C1 segment of cervical spinal cord (tissue), 14 donors: ENCODE results near the gene ACOXL.

ENCODE experiments used
- DNase-seq, 14 donors: peaks; one replicate each; lab custom pipeline; 2025; lab: John Stamatoyannopoulos, UW

Gene ACOXL

DNA sequence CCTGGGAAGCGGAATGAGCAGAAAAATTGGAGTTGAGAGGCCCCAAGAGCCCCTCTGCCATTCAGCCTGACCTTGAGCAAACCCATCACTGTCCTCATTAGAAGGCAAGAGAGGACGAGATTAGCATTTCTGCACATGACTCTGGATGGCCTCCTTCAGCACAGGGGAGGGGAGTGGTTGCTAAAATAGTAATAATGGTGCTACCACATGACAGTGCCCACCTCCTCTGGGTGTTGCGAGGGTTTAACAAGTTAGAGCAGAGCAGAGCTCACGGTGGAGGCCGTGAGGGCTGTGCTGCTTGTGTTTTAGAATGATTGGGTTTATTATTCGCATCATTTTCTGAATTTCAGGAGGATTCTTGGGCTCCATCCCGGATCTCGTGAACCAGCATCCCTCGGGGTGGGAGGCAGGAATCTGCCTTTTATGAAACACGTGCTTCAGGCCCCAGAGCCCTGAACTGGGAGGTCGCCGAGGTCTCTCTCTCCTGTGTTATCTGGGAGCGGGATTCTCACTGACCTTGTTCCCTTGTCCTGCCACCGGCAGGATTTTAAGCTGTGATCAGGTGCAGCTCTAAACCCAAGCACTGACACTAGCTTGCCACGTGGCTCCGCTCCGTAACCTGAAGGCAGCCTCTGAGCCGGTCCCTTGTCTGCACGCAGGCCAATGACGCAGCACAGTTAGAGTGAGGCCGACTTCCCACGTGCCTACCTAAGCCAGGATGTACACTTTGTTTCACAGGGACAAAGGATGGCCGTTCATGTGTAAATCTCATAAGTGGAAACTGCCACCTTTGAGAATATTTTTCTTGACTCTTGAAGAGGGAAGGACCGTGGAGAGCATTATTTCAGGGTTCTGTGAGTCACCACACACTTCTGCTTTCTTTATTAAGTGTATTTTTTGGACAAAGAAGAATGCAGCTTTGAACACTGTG is 142.3 kb downstream of the ACOXL start:
- DNase-seq = no peak

DNA sequence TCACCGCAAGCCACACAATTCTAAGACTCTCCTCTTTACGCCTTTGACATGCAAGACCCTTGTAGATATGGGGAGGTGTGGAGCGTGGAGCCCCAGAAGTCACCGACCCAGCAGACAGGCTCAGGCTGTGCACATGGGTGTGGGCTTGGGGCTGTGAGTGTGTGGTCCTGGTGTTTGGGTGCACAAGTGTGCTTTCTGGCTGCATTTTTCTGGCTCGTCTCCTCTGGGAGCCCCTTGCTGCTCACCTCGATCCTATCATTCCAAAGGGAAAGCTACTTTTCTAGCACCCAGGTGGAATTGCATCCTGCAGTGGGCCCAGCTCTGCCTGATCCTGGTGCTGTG is 143.0 kb downstream of the ACOXL start:
- no peak for DNase-seq

DNA sequence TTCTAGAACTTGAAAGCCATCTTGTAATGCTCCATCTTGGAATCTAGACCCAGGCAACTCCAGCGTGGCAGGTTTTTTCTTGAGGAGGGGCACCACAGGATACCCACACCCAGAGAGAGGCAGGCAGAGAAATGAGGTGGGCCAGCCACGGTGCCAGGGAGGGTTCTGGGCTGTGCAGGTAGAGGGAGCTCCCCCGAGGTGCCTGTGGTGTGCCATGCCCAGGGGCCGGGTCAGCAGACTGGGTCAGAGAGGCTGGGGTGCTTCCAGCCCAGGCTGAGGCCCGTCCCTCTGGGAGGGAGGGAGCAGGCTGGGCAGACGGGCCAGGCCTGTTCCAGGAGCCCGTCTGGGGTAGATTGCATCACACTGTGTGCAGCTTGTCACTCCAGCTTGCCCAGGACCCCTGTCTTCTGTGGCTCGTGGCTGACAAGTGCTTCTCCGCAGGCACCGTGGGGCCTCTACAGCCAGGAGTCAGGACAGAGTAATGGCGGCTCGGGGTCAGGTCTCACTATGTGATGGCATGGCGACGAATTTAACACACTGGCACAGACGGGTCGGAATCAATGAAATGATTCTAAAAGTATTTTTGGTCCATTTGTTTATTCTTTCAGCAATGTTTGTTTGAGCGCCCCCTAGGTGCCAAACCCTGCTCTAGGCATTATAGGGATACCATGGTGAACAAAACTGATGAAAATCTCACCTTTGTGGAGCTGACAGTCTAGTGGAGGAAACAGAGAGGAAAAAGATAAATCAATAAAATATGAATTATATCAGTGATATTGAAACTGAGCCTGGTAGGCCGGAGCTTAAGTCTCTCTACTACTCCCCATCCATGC is 144.0 kb downstream of the ACOXL start:
- no peak for DNase-seq

DNA sequence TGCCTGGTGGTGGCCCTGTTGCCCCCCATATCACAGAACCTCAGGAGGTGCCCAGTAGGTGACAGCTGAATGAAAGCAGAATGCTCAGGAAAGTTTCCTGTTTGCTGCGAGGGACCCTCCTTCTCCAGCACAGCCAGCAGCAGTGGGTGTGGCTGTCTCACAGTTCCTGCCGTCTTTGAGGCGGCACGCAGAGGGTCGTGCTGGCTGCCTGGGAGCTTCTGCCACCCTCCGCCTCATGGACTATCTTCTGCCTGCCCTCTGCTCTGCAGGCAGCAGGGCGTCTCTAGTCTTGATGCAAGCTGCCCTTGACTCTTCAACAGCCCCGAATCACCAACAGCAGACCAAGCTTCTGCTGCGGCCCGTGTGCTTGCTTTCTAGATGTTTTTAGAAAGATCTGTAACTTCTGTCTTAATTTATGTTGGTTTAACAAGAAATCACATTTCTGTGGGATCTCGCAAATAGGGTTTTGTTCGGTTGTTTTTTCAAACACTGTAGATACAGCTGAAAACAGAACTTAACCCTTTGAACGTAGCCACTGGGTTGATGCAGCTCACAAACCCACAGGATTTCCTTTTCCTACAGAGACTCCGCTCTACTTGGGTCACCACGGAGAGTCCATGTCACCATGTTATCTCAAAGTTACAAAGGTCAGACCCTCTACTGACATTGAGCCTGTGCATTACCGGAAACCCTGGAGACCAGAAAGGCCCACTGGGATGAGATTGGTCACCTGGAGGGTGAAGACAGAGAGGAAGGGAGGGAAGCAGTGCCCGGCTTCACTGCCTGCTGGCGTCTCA is 144.9 kb downstream of the ACOXL start:
- DNase-seq = no peak

DNA sequence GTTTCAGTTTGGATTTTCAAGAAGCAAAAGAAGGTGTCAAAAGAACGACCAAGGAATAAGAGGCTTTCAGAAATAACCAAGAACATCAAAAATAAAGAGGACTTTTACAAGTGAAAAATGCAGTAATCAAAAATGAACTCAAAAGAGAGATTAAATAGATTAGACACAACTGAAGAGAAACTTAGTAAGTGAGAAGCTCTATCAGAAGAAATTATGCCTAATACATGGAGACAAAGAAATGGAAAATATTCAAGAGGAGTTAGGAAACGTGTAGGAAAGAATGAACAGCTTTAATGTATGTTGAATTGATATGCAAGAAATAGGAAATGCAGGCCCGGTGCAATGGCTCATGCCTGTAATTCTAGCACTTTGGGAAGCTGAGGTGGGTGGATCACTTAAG is 145.8 kb downstream of the ACOXL start:
- DNase-seq = no peak

DNA sequence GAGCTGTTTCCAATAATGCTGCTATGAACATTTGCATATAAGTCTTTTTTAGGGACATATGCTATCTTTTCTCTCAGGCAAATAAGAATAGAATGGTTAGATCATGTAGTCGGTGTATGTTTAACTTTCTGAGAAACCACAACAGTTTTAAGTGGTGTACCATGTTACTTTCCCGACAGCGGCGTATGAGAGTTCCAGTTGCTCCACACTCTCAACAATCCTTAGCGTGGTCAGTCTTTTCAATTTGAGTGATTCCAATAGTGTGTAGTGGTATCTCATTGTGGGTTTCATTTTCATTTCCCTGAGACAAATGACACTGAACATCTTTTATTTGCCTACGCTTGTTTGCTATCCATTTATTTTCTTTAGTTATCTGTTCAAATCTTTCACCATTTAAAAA is 149.5 kb downstream of the ACOXL start:
- DNase-seq = no peak

DNA sequence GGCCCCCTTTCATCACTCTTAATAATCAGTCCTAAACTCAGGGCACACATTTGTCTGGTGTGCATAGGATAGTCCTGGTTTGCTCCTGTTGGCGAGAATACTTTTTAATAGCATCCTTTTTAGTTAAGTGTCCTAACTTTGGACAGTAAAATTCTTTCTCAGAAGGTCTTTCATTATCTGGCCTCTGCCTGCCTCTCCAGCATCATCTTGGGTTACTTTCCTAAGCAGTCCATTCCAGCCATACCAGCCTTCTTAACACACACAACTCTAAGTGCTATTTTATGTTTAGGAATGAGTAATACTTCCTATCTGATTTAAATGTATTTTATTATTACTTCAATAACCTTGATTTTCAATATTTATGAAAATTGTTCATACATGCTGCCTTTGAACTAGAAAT is 151.0 kb downstream of the ACOXL start:
- DNase-seq = no peak

DNA sequence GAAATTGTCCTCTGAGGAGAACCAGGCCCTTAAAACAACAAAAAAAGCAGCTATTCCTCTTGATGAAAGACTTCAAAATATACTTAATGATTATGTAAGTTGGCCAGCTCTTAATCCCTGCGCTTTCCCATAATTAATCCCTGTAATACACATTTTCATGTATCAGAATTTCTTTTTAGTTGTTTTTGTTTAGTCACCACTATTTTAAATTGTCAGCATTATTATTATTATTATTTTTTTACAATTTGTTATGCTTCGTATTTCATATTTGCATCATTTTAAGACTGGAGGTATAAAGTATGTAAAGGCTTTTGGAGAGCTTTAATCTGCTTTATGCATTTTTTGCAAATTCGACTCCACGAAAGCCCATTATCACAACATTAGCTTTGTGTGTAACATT is 152.9 kb downstream of the ACOXL start:
- no peak for DNase-seq

DNA sequence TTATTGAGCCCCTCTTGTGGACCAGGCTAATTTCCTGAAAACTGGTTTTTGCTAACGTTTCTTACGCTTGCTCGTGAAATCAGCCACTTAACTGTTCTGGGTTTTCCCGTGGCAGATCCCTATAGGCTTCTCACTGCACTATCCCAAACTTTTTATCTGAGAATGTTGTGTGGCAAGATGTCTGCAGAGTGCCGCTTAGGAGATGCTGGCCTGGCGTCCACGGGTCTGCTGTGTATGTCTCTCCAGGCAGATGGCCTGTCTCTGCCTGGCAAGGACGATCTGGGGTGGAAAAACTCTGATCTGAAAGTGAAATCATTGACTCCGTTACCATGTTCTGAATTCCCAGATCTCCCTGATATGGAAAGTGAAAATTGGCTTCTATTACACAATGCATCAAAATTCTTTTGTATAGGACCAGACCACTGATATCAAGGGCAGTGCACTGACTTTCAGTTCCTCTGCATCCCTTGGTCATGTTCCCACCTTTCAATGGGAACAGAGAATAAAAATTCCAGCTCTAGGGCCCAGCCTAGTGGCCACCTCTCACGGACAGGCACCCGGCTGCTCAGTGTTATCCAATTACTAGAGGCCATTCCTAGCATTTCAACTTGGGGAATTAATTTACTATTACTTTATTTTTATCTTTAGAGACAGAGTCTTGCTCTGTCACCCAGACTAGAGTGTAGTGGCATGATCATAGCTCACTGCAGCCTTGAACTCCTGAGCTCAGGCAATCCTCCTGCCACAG is 154.6 kb downstream of the ACOXL start:
- no peak for DNase-seq

DNA sequence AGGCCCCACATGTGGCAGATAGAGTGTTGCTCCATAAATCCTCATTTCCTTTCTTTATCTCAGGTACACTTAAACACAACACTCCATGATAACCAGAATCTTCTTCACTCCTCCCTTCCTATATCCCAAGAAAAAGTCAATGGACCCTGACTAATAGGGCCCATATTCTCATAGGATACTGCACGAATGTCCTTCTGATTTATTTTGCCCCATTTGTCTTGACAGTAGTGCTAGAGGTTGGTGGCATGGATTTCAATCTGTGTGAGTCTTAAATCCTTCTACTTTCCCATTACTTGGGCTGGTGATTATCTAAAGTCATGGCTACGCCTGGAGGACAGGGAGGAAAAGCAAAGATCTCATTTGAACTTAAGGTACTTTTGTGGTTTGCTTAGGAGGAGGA is 156.0 kb downstream of the ACOXL start:
- no peak for DNase-seq

DNA sequence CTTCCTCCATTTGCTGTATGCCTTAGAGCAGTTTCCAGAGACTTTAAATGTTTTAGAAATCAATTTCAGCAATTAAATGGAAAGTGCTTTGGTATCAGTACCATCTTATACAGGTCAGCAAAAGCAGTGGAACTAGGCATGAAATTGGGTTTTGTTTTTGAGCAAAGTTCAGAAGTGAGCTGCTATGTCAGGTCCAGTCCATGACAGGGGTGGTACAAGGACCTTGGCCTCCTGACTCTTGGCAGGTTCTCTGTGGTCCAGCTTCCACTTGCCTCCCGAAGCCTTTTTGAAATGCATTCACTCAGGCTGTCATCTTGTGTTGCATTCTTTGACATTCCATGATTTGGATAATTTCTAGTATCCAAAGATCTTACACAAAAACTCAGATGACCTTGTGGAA is 159.3 kb downstream of the ACOXL start:
- no peak for DNase-seq

DNA sequence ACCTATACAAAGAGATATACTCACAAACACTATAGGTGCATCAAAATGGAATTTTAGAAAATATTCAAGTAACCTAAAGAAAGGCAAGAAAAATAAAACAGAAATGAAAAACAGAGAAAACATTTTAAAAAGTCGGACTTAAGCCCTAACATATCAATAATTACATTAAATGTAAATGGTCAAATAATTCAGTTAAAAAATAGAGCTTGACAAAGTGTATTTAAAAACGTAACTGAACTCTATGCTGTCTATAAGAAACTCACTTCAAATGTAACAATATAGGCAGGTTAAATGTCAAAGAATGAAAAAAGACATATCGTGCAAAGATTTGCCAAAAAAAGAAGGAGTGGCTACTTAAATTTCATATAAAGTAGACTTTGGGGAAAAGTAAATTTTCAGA is 163.9 kb downstream of the ACOXL start:
- DNase-seq = no peak

DNA sequence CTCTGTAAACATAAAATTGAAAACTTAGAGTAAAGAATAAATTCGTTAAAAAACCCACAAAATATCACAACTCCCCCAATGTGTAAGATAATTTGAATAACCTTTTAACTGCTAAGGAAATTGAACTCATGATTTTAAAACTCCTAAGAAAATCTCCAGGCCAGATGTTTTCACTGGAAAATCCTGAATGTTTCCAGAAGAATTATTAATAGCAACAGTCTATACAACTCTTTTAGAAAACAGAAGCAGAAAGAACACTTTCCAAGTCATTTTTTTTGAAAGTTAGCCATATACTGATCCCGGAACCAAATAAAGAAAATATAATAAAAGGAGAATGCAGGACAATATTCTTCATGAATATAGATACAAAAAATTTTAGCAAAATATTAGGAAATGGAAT is 165.6 kb downstream of the ACOXL start:
- DNase-seq = no peak

DNA sequence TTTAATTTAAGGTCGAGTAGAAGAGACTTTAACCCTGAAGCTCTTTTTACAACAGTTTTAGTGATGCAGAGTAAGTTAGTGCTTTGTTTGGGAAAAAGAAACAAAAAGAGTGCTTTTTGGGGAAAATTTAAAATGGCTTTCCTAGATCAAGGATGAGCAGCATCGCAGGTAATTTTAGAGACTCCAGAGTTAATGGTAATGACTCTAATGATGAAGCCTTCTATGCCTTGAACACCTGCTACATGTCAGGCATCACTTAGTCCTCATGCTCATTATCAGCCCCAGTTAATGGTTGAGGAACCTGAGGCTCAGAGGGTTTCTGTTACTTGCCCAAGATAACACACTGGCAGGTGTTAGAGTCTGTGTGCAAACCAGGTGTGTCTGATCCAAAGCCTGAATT is 167.8 kb downstream of the ACOXL start:
- no peak for DNase-seq

DNA sequence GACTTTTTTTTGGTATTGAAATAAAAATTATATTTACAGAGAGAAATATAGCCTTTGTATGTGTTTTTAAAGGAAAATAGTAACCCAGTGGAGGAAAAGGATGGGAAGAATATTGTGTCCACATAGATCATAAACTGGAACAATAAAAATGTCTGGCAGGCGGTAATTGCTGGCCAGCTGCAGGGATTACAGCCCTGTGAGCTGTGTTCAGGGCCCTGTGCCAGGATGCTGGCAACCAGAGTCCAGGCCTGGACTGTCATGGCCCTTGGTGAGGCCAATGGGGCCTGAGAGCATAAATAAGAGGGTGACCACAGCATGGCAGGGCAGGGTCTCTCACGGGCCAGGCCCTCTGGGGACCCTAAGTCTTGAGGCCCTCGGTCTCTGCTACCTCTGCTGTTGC is 171.2 kb downstream of the ACOXL start:
- DNase-seq = no peak

DNA sequence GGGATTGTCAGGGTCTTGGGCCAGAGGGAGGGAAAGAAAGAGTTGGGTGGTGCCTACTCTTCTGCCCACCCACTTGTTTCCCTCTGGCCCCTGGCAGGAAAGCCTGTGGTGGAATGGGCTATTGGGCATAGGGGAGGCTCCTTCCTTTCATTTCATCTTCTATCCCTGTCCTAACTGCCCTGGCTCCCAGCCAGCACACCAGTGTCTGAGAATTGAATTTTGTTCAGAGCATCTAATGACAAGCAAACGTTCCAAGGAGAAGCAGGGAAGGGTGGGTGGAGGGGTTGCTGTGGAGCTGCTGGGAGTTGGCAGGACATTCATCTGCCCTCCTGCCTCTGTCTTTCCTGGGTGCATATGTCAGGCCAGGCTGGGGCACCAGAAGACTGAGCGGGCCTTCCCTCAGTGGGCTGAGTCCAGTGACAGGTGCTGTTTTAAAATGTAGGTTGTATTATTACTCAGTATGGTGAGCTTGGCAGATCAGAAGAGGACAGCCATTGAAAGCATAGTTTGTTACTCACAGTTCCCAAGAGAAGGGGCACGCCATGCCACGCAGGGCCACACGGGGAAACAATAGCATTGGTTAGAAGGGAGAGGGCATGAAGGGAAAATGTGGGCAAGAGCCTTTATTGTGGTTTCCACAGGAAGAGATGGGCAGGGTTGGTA is 171.9 kb downstream of the ACOXL start:
- no peak for DNase-seq

DNA sequence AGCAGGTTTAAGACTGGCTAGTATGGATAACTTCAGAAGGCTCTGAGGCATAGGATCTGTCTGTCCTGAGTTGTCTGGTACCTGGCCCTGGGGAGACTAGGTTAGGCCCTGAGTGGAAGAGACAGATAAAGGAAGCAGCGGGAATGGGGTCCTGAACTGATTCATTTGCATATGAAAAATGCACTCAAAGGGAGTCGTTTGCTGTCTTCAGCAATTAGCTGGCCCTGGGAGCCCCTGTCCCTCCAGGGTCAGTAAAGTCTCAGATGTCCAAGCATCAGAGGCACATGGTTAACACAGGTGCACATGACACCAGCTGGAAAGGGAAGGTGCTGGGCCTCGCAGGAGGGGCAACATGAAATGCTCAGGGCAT is 172.4 kb downstream of the ACOXL start:
- DNase-seq = no peak

DNA sequence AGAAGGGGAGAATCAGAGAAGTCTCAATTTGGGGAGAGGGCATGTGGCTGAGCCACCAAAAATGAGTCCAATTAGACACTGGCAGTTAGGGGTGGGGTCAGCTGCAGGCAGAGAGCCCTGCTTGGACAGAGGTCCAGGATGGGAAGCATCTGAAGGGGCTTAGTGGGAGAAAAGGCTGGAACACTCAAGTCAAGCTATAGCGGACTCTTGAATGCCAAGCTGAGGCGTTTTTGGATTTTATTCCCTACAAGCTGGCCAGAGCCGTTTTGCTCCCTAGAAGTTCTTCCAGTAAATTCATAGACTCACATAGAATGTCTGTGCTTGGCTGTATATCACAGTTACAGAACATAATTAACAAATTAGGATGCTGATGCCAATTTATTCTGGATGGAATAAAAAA is 172.8 kb downstream of the ACOXL start:
- DNase-seq = no peak

DNA sequence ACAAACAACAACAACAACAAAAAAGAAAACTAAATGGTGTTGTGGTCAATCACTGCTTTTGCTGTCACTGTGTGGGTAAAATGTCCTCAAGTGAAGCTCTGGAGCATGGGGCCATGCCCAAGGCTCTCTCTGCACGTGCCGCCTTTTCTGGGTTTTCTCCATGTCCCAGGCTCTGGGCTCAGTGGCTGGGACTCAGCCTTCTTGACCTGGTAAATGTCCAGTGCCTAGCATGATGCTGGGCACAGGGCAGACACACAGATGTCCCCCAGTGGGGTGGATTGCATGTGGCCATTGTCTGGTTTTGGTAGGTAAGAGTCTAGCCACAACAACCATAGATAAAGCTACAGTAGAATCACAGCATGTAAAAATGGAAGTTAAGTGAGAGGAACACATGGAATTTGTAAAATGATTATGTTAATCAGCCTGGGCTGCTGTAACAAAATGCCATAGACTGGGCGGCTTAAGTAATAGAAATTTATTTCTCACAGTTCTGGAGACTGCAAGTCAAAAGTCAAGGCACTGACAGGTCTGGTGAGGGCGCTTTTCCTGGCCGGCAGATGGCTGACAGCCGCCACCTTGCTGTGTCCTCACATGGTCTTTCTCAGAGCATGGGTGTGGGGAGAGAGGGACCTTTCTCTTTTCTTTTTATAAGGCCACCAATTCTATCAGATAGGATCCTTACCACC is 174.4 kb downstream of the ACOXL start:
- no peak for DNase-seq

DNA sequence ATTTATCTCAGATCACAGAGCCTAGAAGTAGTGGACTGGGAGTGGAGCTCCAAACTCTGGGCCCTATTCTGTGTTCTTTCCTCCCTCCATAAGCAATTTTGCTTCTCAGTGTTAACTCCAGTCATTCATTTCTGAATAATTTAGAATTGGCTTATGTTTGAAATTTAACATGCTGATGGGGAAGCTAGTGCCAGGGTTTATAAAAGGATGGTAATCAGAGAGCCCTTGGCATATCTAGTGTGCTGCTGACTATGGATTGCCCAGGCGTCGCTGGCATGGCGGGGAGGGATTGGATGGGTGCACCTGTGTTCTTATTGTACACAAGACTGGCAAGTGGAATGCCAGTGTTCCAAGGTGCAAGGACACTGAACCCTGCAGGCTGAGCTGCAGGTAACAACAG is 177.1 kb downstream of the ACOXL start:
- no peak for DNase-seq
